A673 (cell line): ENCODE data around the gene GLIS2. TPM values are rescaled to one million over a fixed set of nuclear protein-coding genes. Genes with fewer than 3 reads are reported as not detected.

Experiments
- BruUV-seq: library from RNA; stranded (reverse); fragments of 400-500 nt; replicated peaks from 2 replicates; lab custom pipeline; 2021; lab: Mats Ljungman, UMichigan
- CTCF ChIA-PET: fragments of 300-600 bp; sonication (Branson Sonifier 250); formaldehyde crosslinking; loops from one replicate; lab custom pipeline; 2022; ENCODE audit warnings: antibody characterized with exemption; lab: Charles Lee
- POLR2A ChIA-PET: fragments of 300-600 bp; sonication (Branson Sonifier 250); formaldehyde crosslinking; loops from one replicate; lab custom pipeline; 2022; ENCODE audit warnings: antibody characterized with exemption; ENCODE audit not compliant: low non-redundant PET; lab: Charles Lee
- DNase-seq: peaks from one replicate; pipeline ENCODE4 v3.0.0-alpha.2; 2015; ENCODE audit warnings: low spot score
- H3K27ac ChIP-seq: fragments of 200-600 bp; sonication (generic); 2 replicates; pipeline ENCODE4 v1.5.1; 2016; ENCODE audit warnings: mixed run types, low read depth, mild to moderate bottlenecking, mixed read lengths, antibody characterized with exemption, low read length; ENCODE audit not compliant: poor library complexity, severe bottlenecking
- H3K27me3 ChIP-seq: fragments of 200-600 bp; sonication (generic); replicated peaks from 2 replicates; pipeline ENCODE4 v1.6.1; 2017; ENCODE audit warnings: mixed run types, low read depth, mild to moderate bottlenecking, mixed read lengths, antibody characterized with exemption, low read length; ENCODE audit not compliant: insufficient read depth, poor library complexity
- H3K36me3 ChIP-seq: fragments of 200-600 bp; sonication (generic); 2 replicates; pipeline ENCODE4 v1.6.1; 2016; ENCODE audit warnings: mixed run types, mild to moderate bottlenecking, mixed read lengths, antibody characterized with exemption, low read length; ENCODE audit not compliant: insufficient read depth, poor library complexity, severe bottlenecking
- H3K4me1 ChIP-seq: fragments of 200-600 bp; sonication (generic); 2 replicates; pipeline ENCODE4 v1.6.1; 2017; ENCODE audit warnings: mixed run types, mild to moderate bottlenecking, mixed read lengths, antibody characterized with exemption, low read length; ENCODE audit not compliant: insufficient read depth, poor library complexity, severe bottlenecking
- H3K4me3 ChIP-seq: fragments of 200-600 bp; sonication (generic); 2 replicates; pipeline ENCODE4 v1.5.1; 2016; ENCODE audit warnings: low read depth, mixed run types, mild to moderate bottlenecking, mixed read lengths, low read length; ENCODE audit not compliant: poor library complexity, severe bottlenecking
- H3K9me3 ChIP-seq: fragments of 200-600 bp; sonication (generic); 2 replicates; pipeline ENCODE4 v1.6.1; 2016; ENCODE audit warnings: mixed run types, low read depth, mild to moderate bottlenecking, mixed read lengths, antibody characterized with exemption, low read length; ENCODE audit not compliant: poor library complexity, severe bottlenecking
- CTCF ChIP-seq: fragments of 300-800, 200-600 bp; sonication (generic); conservative IDR thresholded peaks from 2 replicates; pipeline ENCODE4 v1.5.1; 2017; ENCODE audit warnings: low read depth, mild to moderate bottlenecking, antibody characterized with exemption, low read length, moderate library complexity, mixed read lengths
- EZH2 ChIP-seq: fragments of 200-600 bp; sonication (generic); IDR thresholded peaks from 2 replicates; pipeline ENCODE4 v1.6.1; 2017; ENCODE audit warnings: borderline replicate concordance, low read depth, mild to moderate bottlenecking, mixed read lengths, antibody characterized with exemption, low read length; ENCODE audit not compliant: poor library complexity, severe bottlenecking
- intact Hi-C: fragments of 100-400 bp; cut with micrococcal nuclease; formaldehyde crosslinking; loops from one replicate; pipeline ENCODE4 v1.10.0; 2022; ENCODE audit not compliant: unreplicated experiment
- total RNA-seq: library from RNA; stranded (reverse); gene quantifications from 2 replicates; pipeline ENCODE4 v1.2.3, GENCODE V29; 2021

Gene GLIS2
- total RNA-seq, 1 experiment from 2014 or later: 10.6 TPM

GRCh38 chr16:4316108-4316863 is 419 bp downstream of the GLIS2 start:
- BruUV-seq: no TSS peak
- Histone ChIP-seq H3K9me3 (no peaks in the 10 kb centered on the region), H3K27ac (peak overlapping the region; percentile 77), H3K4me3 (peak overlapping the region; percentile 85), H3K36me3 (no peaks in the 10 kb centered on the region), H3K4me1 (peaks cover 30% of the 10 kb centered on the region), H3K27me3 (no peaks in the 10 kb centered on the region)
- no peak for TF ChIP-seq CTCF
- no peak for TF ChIP-seq EZH2
- ChIA-PET POLR2A (no interaction called here), CTCF (interaction anchor here (1.4 kb wide), 1 partner anchor 12 kb away, joined by 6 read pairs; no protein-coding TSS in a partner anchor)
- peak; percentile 62 for DNase-seq
- intact Hi-C loops: no loop called here

GRCh38 chr16:4316864-4317531 is 1.1 kb downstream of the GLIS2 start:
- Histone ChIP-seq H3K4me3 (peak overlapping the region; percentile 85), H3K9me3 (no peaks in the 10 kb centered on the region), H3K4me1 (peaks cover 30% of the 10 kb centered on the region), H3K27ac (peak overlapping the region; percentile 77), H3K36me3 (no peaks in the 10 kb centered on the region), H3K27me3 (no peaks in the 10 kb centered on the region)
- no peak for DNase-seq
- TF ChIP-seq CTCF: no peak
- no peak for TF ChIP-seq EZH2
- intact Hi-C loops: no loop called here
- ChIA-PET POLR2A (no interaction called here), CTCF (interaction anchor here (0.6 to 1.4 kb wide), 2 partner anchors 11 to 84 kb away, joined by 3 to 6 read pairs; no protein-coding TSS in a partner anchor)
- no TSS peak for BruUV-seq

DNA sequence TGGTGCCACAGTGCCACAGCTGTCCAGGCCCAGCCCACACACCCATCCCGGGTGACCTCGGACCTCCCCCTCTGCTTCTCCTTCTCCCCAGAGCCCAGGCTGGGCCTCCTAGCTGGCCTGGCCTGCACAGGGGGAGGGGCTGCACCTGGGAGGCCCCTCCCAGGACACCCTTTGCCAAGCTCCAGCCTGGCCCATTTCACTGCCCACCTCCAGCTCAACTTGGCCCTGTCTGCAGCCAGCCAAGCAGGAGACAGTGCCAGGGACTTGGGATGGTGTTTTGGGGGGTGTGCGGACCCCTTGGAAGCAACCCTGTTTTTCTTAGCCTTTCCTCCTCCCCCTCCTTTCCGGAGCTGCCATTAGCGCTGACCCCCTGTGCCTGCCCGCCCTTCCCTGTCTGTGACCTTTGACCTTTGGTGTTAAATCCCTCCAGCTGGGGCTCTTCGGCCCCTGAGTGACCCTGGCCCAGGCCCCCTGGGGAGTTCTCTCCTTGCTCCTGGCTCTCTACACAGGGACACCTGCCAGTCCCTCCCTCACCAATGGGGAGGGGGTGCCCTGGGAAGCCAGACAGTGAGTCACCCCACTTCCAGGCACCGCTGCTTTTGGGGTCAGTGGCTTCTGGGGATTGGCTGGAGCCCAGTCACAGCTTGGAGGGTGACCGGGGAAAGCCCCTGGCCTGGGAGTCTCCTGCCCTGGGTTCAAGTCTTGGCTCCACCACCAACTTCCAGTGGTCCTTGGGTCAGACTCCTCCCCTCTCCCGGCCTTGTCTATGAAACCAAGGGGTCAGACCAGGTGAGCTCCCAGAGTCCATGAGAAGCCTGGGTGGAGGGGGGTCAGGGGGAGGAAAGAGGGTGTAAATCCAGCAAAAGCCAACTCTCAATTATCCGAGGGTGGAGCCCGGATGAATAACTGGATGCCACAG is 1.9 kb downstream of the GLIS2 start:
- H3K4me3 ChIP-seq: no peak overlapping the region
- intact Hi-C loops: no loop called here
- no peaks in the 10 kb centered on the region for H3K9me3 ChIP-seq
- no TSS peak for BruUV-seq
- ChIA-PET POLR2A (no interaction called here), CTCF (interaction anchor here (0.6 kb wide), 1 partner anchor 85 kb away, joined by 3 read pairs; no protein-coding TSS in a partner anchor)
- no peaks in the 10 kb centered on the region for H3K36me3 ChIP-seq
- no peak overlapping the region for H3K27ac ChIP-seq
- H3K27me3 ChIP-seq: no peaks in the 10 kb centered on the region
- TF ChIP-seq EZH2 (no peak), CTCF (no peak)
- peaks cover 30% of the 10 kb centered on the region for H3K4me1 ChIP-seq
- DNase-seq: no peak
